RPMI7951 (cell line): Measurements from ENCODE around the gene CCNG2. TPM values are rescaled to one million over a fixed set of nuclear protein-coding genes. Genes with fewer than 3 reads are reported as not detected.

Source experiments
- DNase-seq: peaks from one replicate; pipeline ENCODE4 v3.0.0-alpha.2; 2012; ENCODE audit warnings: low read depth
- total RNA-seq: library from RNA; depleted of rRNA; stranded (reverse); fragments of >200 nt; shearing (Covaris generic); gene quantifications from 2 replicates; pipeline ENCODE4 v1.2.3, GENCODE V29; 2014; rRNA removed

Gene CCNG2
- total RNA-seq, 1 experiment from 2014 or later = 25.2 TPM

DNA sequence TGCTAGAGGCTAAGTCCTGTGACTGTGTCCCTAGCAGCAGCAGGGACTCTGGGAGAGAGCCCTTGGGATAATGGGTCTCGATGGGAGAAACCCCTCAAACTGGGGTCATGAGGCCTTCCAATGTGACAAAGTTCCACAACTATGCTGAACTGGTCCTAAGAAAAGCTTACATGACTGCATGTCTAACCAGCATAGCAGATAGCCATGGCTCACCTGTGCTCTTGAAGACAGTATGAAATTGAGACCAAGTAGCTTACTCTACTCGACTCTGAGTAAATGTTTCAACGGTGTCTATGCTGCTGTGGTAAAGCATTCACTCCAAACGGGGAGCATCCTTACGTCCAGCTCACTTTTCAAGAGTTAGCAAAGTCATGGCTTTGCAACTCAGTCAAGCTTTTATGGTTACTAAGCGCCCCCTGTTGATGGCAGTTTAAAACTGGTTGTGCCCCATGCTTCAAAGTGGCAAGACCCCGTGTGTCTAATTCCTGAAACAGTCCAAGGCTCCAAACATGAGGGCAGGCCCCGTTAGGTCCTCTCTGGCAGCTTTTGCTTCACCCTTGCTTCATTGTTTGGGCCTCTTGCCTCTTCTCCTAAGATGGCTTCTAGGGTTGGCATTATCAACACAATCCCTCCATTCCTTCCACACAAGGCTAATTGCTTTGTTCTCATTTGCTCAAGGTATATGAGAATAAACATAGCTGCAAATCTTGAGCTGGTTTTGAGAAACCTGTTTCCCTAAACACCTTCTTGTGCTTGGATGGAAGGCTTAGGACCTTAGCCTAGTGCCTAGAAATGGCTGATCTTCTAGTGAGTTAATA, 46.6 kb downstream of the CCNG2 start:
- peak; percentile 66 for DNase-seq

GRCh38 chr4:77204621-77205020, 47.6 kb downstream of the CCNG2 start:
- no peak for DNase-seq

GRCh38 chr4:77209012-77209411, 52.0 kb downstream of the CCNG2 start:
- DNase-seq = no peak

DNA sequence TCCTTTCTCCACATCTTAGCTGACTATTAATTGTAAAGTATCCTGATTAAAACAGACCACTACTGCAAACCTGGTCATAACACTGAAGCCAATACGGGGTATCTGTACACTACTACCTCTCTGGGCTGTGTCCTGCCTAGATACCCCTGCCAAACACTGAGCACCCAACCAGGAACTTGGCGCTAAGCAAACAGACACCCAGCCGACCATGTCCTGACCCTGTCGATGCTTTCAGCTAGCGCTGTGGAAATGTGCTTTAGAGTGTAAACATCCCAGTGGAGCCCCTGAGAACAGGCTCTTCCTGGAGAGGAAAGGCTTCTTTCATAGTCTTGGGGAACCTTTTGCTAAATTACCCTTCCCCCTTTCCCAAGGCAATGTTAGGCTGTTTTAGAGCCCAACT, 52.9 kb downstream of the CCNG2 start:
- no peak for DNase-seq

DNA sequence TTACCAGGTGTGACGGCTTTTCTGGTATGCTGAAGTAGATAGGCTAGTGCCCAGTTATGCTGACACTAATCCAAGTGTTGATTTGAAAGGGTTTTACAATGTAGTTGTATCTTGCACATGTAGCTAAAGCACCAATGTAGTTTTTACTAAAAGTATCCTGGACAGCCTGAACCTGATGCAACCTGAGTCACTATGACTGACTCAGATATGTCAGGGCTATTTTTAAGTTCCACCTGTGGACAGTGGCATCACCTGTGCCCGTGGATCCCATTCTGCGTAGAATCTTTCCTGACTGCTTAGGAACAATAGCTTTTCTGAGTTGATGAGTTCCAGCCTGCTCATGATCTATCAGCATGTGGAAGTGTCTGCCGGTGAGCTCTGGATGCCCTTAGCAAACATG, 58.1 kb downstream of the CCNG2 start:
- no peak for DNase-seq

- no peak for DNase-seq
Observed at GRCh38 chr4:77217526-77217925, 60.5 kb downstream of the CCNG2 start.

- DNase-seq = no peak
Observed at GRCh38 chr4:77219266-77219665, 62.3 kb downstream of the CCNG2 start.

Other genes with a start within 250 kb of the CCNG2 start
- gene SEPTIN11, start 207.5 kb upstream of the CCNG2 start, total RNA-seq = 90.5 and 95.3 TPM in 2 replicates
- gene CCNI, start 81.2 kb upstream of the CCNG2 start, total RNA-seq = 97.7 and 116 TPM in 2 replicates